ENCODE measurements around the gene PREX1.

- TF ChIP-seq CTCF (conservative IDR thresholded peaks at IDR 0.05 in 1 of 2, IDR thresholded peaks at IDR 0.05 in 1 of 2; ENCODE audit: low read depth in 1 of 2, low read length in 2 of 2), result no peak
- no peak for TF ChIP-seq EZH2 (IDR thresholded peaks at IDR 0.05; ENCODE audit: low read length, missing control alignments)
Measured at GRCh38 chr20:48864254-48864653, 36.5 kb upstream of the PREX1 start.

All from fibroblast of lung (primary cell).